ENCODE measurements around the gene PTPRD. TPM values are rescaled to one million over a fixed set of nuclear protein-coding genes. Genes with fewer than 3 reads are reported as not detected.

Gene PTPRD
- total RNA-seq, 3 donors from 2014 or later (not counting 1 experiment from before 2014, with no cell fraction given), result 0.05 to 0.68 TPM; not detected in 1

DNA sequence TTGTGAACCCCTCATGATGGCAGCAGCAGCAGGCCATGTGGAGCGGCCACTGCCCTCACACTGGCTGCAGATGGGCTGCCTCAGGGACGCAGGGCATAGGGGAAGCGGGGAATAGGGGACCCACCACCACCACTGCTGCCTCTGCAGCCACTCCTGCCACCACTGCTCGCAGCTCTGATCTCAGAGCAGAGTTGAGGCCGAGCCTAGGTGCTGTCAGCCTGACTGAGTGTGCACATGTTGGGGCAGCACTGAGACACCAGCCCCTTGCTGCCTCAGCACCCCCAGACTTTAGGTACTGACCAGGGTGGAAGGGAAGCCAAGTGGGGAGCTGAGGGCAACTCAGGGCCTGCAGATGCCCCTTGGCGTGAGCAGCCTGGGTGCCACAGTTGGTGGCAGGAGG, 1969.3 kb downstream of the PTPRD start:
- peaks cover 0 to 3% of the 10 kb centered on the region in 2 donors for H3K9me3 Mint-ChIP-seq
- H3K36me3 Mint-ChIP-seq, result no peaks in the 10 kb centered on the region
- H3K27me3 ChIP-seq (ENCODE audit: control insufficient read depth, insufficient read depth, low read length), result no peaks in the 10 kb centered on the region
- H3K9me3 ChIP-seq (ENCODE audit: control insufficient read depth, insufficient read depth, low read length), result no peaks in the 10 kb centered on the region
- WGBS (ENCODE audit: insufficient coverage), result 84% methylated on average over 6 of the region's 6 CpGs
- H3K27me3 Mint-ChIP-seq (ENCODE audit: low read depth in 2 of 2), result no peaks in the 10 kb centered on the region
- no peaks in the 10 kb centered on the region for H3K4me1 ChIP-seq (ENCODE audit: control insufficient read depth, insufficient read depth, low read length)
- intact Hi-C loops (cut with micrococcal nuclease), result no loop called here
- ATAC-seq (no peak), DNase-seq (no peak)
- no peak overlapping the region for H3K4me3 Mint-ChIP-seq
- H3K36me3 ChIP-seq (ENCODE audit: control insufficient read depth, insufficient read depth, low read length), result no peaks in the 10 kb centered on the region
- TF ChIP-seq, protein P1, sequence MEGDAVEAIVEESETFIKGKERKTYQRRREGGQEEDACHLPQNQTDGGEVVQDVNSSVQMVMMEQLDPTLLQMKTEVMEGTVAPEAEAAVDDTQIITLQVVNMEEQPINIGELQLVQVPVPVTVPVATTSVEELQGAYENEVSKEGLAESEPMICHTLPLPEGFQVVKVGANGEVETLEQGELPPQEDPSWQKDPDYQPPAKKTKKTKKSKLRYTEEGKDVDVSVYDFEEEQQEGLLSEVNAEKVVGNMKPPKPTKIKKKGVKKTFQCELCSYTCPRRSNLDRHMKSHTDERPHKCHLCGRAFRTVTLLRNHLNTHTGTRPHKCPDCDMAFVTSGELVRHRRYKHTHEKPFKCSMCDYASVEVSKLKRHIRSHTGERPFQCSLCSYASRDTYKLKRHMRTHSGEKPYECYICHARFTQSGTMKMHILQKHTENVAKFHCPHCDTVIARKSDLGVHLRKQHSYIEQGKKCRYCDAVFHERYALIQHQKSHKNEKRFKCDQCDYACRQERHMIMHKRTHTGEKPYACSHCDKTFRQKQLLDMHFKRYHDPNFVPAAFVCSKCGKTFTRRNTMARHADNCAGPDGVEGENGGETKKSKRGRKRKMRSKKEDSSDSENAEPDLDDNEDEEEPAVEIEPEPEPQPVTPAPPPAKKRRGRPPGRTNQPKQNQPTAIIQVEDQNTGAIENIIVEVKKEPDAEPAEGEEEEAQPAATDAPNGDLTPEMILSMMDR (IDR thresholded peaks at IDR 0.05), result no peak
- H3K27ac Mint-ChIP-seq, result no peak overlapping the region
- H3K27ac ChIP-seq (ENCODE audit: low read length), result no peak overlapping the region
- no peaks in the 10 kb centered on the region for H3K4me1 Mint-ChIP-seq
- H3K4me3 ChIP-seq (ENCODE audit: low read length), result no peak overlapping the region

DNA sequence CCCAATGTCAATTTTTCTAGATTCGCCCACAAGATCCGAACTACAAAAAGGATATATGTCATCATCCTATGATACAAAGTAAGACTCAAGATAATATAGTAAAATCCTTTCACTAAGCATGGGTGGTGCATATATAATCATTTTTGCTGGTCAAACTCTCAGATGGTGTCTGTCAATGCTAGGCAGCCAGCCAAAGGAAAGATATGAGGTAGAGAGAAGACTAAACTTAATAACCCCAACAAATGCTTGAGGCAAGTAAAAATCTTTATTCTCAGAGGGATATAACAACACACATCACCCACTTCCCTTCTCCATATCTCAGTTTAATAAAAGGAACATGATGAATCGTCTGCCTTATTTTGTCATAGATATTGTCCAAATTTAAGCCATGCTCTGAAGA, 1972.0 kb downstream of the PTPRD start:
- intact Hi-C loops (cut with micrococcal nuclease), result no loop called here
- Histone ChIP-seq H3K9me3 (ENCODE audit: control insufficient read depth, insufficient read depth, low read length) (no peaks in the 10 kb centered on the region), H3K36me3 (ENCODE audit: control insufficient read depth, insufficient read depth, low read length) (no peaks in the 10 kb centered on the region), H3K4me1 (ENCODE audit: control insufficient read depth, insufficient read depth, low read length) (no peaks in the 10 kb centered on the region), H3K27ac (ENCODE audit: low read length) (no peak overlapping the region), H3K4me3 (ENCODE audit: low read length) (no peak overlapping the region), H3K27me3 (ENCODE audit: control insufficient read depth, insufficient read depth, low read length) (no peaks in the 10 kb centered on the region)
- Mint-ChIP-seq H3K4me1 (no peaks in the 10 kb centered on the region), H3K4me3 (no peak overlapping the region), H3K36me3 (no peaks in the 10 kb centered on the region), H3K27ac (no peak overlapping the region), H3K27me3 (ENCODE audit: low read depth in 2 of 2) (no peaks in the 10 kb centered on the region), H3K9me3 (no peaks in the 10 kb centered on the region)
- DNase-seq (no peak), ATAC-seq (no peak)
- WGBS (ENCODE audit: insufficient coverage), result no CpG with 5 or more reads among the region's 3 CpGs
- TF ChIP-seq, protein P1 (IDR thresholded peaks at IDR 0.05), result no peak

DNA sequence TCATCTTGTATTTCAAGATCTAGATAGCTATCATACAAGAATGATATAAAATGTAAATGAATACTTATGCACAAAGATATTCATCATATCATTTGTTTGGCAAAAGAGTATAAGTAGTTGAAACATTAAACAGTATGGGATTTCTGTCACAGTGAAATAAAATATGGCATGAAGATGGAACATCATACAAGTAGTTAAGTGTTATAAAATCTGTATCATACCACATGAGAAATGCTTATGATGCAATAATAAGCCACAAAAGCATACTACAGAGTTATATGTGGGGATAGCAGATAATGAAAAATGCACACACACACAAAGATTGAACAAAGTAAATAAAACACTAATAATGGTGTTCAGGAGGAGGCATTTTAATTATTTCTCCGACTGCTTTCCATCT, 1975.2 kb downstream of the PTPRD start:
- ATAC-seq, result no peak
- no CpG with 5 or more reads among the region's 1 CpG for WGBS (ENCODE audit: insufficient coverage)

DNA sequence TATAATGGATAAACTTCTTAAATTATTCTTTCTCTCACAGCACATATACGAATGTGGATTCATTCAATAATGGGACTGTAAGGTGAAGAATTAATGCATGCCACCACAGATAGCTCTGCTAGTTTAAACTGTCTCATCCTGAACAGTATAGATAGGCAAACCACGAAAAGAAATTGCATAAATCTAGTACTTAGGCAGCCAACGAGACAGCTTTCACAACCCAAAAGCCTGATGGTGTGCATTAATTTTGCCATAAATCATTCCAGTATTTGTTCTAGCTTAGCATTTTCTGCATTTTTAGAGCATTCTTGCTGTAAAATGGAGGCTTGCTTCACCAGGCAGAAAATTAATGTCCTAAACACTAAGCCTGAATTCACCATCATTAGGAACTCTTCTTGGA, 1979.0 kb downstream of the PTPRD start:
- TF ChIP-seq, protein P1 (IDR thresholded peaks at IDR 0.05), result no peak
- no peak overlapping the region for H3K27ac ChIP-seq (ENCODE audit: low read length)
- H3K4me1 ChIP-seq (ENCODE audit: control insufficient read depth, insufficient read depth, low read length), result no peaks in the 10 kb centered on the region
- no peaks in the 10 kb centered on the region for H3K27me3 Mint-ChIP-seq (ENCODE audit: low read depth in 2 of 2)
- H3K4me3 ChIP-seq (ENCODE audit: low read length), result no peak overlapping the region
- no peak overlapping the region for H3K4me3 Mint-ChIP-seq
- H3K9me3 ChIP-seq (ENCODE audit: control insufficient read depth, insufficient read depth, low read length), result no peaks in the 10 kb centered on the region
- DNase-seq, result no peak
- no peaks in the 10 kb centered on the region for H3K36me3 Mint-ChIP-seq
- H3K4me1 Mint-ChIP-seq, result no peaks in the 10 kb centered on the region
- ATAC-seq, result no peak
- intact Hi-C loops (cut with micrococcal nuclease), result no loop called here
- no peaks in the 10 kb centered on the region for H3K36me3 ChIP-seq (ENCODE audit: control insufficient read depth, insufficient read depth, low read length)
- no peak overlapping the region for H3K27ac Mint-ChIP-seq
- H3K27me3 ChIP-seq (ENCODE audit: control insufficient read depth, insufficient read depth, low read length), result no peaks in the 10 kb centered on the region
- 21% methylated on average over 2 of the region's 3 CpGs for WGBS (ENCODE audit: insufficient coverage)
- no peaks in the 10 kb centered on the region for H3K9me3 Mint-ChIP-seq

More for the DNA sequence above, 1975.2 kb downstream of the PTPRD start:
- Mint-ChIP-seq H3K36me3 (no peaks in the 10 kb centered on the region), H3K27me3 (ENCODE audit: low read depth in 2 of 2) (no peaks in the 10 kb centered on the region), H3K27ac (no peak overlapping the region), H3K9me3 (no peaks in the 10 kb centered on the region), H3K4me3 (no peak overlapping the region), H3K4me1 (no peaks in the 10 kb centered on the region)
- Histone ChIP-seq H3K4me1 (ENCODE audit: control insufficient read depth, insufficient read depth, low read length) (no peaks in the 10 kb centered on the region), H3K36me3 (ENCODE audit: control insufficient read depth, insufficient read depth, low read length) (no peaks in the 10 kb centered on the region), H3K27ac (ENCODE audit: low read length) (no peak overlapping the region), H3K4me3 (ENCODE audit: low read length) (no peak overlapping the region), H3K27me3 (ENCODE audit: control insufficient read depth, insufficient read depth, low read length) (no peaks in the 10 kb centered on the region), H3K9me3 (ENCODE audit: control insufficient read depth, insufficient read depth, low read length) (no peaks in the 10 kb centered on the region)
- TF ChIP-seq, protein P1 (IDR thresholded peaks at IDR 0.05), result no peak
- intact Hi-C loops (cut with micrococcal nuclease), result no loop called here
- no peak for DNase-seq
